ENCODE measurements around the gene KDM6A.

Gene KDM6A

DNA sequence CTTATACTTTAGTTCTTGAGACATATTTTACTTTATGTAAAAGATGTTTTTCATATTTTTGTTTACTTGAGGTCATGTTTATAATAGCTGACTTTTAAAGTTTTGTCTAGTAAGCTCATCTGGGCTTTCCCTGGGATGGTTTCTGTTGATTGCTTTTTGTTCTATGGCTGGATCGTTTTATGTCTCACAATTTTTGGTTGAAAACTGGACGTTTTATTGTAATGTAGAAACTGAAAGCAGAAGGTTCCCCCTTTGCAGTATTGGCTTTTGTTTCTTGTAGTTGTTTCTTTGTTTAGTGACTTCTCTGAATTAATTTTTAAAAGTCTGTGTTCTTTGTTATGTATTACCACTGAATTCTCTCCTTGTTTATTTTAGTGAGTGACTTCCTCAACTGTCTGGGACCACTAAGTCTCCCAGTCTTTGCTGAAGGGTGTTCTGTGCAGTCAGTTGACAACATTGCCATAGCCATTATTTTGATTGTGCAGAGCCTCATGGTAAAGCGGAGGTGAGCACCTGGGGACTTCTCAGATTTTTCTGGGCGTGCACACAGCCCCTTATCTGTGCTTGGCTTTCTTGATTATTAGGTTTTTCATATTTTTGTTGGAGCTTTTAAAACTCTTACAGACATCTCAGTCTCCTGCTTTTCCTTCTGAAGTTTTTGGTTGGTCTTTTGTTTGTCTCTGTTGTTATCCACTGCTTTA, 31.0 kb downstream of the KDM6A start:
- TF ChIP-seq, protein P1, sequence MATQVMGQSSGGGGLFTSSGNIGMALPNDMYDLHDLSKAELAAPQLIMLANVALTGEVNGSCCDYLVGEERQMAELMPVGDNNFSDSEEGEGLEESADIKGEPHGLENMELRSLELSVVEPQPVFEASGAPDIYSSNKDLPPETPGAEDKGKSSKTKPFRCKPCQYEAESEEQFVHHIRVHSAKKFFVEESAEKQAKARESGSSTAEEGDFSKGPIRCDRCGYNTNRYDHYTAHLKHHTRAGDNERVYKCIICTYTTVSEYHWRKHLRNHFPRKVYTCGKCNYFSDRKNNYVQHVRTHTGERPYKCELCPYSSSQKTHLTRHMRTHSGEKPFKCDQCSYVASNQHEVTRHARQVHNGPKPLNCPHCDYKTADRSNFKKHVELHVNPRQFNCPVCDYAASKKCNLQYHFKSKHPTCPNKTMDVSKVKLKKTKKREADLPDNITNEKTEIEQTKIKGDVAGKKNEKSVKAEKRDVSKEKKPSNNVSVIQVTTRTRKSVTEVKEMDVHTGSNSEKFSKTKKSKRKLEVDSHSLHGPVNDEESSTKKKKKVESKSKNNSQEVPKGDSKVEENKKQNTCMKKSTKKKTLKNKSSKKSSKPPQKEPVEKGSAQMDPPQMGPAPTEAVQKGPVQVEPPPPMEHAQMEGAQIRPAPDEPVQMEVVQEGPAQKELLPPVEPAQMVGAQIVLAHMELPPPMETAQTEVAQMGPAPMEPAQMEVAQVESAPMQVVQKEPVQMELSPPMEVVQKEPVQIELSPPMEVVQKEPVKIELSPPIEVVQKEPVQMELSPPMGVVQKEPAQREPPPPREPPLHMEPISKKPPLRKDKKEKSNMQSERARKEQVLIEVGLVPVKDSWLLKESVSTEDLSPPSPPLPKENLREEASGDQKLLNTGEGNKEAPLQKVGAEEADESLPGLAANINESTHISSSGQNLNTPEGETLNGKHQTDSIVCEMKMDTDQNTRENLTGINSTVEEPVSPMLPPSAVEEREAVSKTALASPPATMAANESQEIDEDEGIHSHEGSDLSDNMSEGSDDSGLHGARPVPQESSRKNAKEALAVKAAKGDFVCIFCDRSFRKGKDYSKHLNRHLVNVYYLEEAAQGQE (IDR thresholded peaks at IDR 0.05; ENCODE audit: low read depth), result no peak
- no peak for TF ChIP-seq ZBTB7A (IDR thresholded peaks at IDR 0.05; ENCODE audit: low read depth)

DNA sequence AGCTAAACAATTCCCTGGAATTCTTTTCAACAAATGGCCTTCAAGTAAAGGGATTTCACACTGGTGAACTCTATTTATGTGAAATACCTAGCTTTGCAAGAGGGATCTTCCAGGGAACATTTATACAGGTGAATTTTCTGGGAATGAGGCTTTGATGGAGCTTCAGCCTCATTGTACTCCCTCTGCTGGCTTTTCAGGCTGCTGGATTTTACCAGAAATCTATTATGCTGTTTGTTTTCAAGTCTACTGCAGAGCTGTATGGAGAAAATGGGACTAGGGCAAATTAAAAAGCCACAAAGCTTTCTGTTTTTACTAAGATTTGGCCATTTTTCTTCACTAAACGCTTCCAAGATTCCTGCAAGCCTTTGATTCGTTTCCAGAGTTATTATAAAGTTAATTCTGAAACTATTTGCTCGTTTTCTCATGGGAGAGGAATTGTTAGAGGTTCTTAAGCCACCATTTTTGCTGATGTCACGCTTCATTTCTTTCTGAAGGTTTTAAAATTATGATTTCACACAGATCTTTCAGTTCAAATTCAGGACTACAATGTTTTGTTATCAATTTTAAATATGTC, 31.6 kb downstream of the KDM6A start:
- TF ChIP-seq CEBPB (IDR thresholded peaks at IDR 0.05) (no peak), EP300 (IDR thresholded peaks at IDR 0.05; ENCODE audit: borderline replicate concordance) (no peak), TAF1 (IDR thresholded peaks at IDR 0.05; ENCODE audit: low read depth) (no peak), YY1 (IDR thresholded peaks at IDR 0.05; ENCODE audit: low read depth) (no peak), TCF12 (IDR thresholded peaks at IDR 0.05; ENCODE audit: low read depth) (no peak), ZBTB7A (IDR thresholded peaks at IDR 0.05; ENCODE audit: low read depth) (no peak), RAD21 (IDR thresholded peaks at IDR 0.05; ENCODE audit: low read depth) (no peak), TEAD4 (IDR thresholded peaks at IDR 0.05) (no peak), NFIC (IDR thresholded peaks at IDR 0.05) (no peak), EGR1 (IDR thresholded peaks at IDR 0.05) (no peak), CREB1 (IDR thresholded peaks at IDR 0.05; ENCODE audit: low read depth) (no peak), FOXM1 (IDR thresholded peaks at IDR 0.05; ENCODE audit: borderline replicate concordance, low read depth) (no peak)
- TF ChIP-seq, protein P1 (IDR thresholded peaks at IDR 0.05; ENCODE audit: low read depth), result no peak
- TF ChIP-seq, protein P2, sequence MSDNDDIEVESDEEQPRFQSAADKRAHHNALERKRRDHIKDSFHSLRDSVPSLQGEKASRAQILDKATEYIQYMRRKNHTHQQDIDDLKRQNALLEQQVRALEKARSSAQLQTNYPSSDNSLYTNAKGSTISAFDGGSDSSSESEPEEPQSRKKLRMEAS (IDR thresholded peaks at IDR 0.05), result no peak
- TF ChIP-seq, protein P3, sequence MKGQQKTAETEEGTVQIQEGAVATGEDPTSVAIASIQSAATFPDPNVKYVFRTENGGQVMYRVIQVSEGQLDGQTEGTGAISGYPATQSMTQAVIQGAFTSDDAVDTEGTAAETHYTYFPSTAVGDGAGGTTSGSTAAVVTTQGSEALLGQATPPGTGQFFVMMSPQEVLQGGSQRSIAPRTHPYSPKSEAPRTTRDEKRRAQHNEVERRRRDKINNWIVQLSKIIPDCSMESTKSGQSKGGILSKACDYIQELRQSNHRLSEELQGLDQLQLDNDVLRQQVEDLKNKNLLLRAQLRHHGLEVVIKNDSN (IDR thresholded peaks at IDR 0.05), result no peak

DNA sequence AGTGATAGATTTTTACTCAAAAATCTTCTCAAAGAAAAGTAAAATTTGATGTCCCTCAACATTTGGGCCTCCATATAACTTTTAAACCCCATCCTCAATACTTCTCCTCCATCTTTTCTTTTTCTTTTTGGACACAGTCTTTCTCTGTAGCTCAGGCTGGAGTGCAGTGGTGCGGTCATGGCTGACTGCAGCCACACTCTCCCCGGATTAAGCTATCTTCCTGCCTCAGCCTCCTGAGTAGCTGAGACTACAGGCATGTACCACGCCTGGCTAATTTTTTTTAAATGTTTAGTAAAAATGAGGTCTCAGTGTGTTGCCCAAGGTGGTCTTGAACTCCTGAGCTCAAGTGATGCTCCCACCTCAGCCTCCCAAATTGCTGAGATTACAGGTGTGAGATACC, 33.1 kb downstream of the KDM6A start:
- TF ChIP-seq, protein P3 (IDR thresholded peaks at IDR 0.05), result no peak
- TF ChIP-seq ZBTB7A (IDR thresholded peaks at IDR 0.05; ENCODE audit: low read depth), result no peak
- TF ChIP-seq TAF1 (IDR thresholded peaks at IDR 0.05; ENCODE audit: low read depth), result no peak
- TF ChIP-seq FOXM1 (IDR thresholded peaks at IDR 0.05; ENCODE audit: borderline replicate concordance, low read depth), result no peak
- TF ChIP-seq TEAD4 (IDR thresholded peaks at IDR 0.05), result no peak
- no peak for TF ChIP-seq RAD21 (IDR thresholded peaks at IDR 0.05; ENCODE audit: low read depth)
- TF ChIP-seq YY1 (IDR thresholded peaks at IDR 0.05; ENCODE audit: low read depth), result no peak
- TF ChIP-seq, protein P2 (IDR thresholded peaks at IDR 0.05), result no peak

DNA sequence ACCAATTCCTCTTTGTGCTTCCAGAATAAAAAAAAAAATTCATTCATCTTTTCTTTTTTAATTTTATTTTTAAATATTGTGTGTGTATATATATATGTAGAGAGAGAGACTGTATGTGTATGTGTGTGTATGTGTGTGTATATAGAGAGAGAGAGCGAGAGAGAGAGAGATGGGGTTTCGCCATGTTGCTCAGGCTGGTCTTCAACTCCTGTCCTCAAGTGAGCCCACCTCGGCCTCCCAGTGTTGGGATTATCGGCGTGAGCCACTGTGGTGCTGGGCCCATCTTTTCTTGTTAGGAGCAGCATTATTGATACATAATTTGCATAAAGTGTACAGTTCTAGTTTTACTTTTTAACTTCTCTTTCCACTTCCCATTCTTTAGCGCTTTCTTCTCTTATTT, 33.6 kb downstream of the KDM6A start:
- TF ChIP-seq NFIC (IDR thresholded peaks at IDR 0.05) (no peak), CREB1 (IDR thresholded peaks at IDR 0.05; ENCODE audit: low read depth) (no peak), ZBTB7A (IDR thresholded peaks at IDR 0.05; ENCODE audit: low read depth) (no peak), FOXM1 (IDR thresholded peaks at IDR 0.05; ENCODE audit: borderline replicate concordance, low read depth) (no peak), RAD21 (IDR thresholded peaks at IDR 0.05; ENCODE audit: low read depth) (no peak), TAF1 (IDR thresholded peaks at IDR 0.05; ENCODE audit: low read depth) (no peak), TCF12 (IDR thresholded peaks at IDR 0.05; ENCODE audit: low read depth) (no peak), YY1 (IDR thresholded peaks at IDR 0.05; ENCODE audit: low read depth) (no peak), EP300 (IDR thresholded peaks at IDR 0.05; ENCODE audit: borderline replicate concordance) (no peak), CEBPB (IDR thresholded peaks at IDR 0.05) (no peak), TEAD4 (IDR thresholded peaks at IDR 0.05) (no peak), EGR1 (IDR thresholded peaks at IDR 0.05) (no peak)
- TF ChIP-seq, protein P2 (IDR thresholded peaks at IDR 0.05), result no peak
- TF ChIP-seq, protein P1 (IDR thresholded peaks at IDR 0.05; ENCODE audit: low read depth), result no peak
- TF ChIP-seq, protein P3 (IDR thresholded peaks at IDR 0.05), result no peak
